ENCODE measurements around the gene ABHD14A.
A peak's percentile ranks its signal among the peaks of the same experiment; 100 is the strongest.
"Not testable (repeated sequence)": the region's sequence is repeated elsewhere in the genome, so short reads cannot be mapped to it uniquely, and the experiment has no call there.

Gene ABHD14A

DNA sequence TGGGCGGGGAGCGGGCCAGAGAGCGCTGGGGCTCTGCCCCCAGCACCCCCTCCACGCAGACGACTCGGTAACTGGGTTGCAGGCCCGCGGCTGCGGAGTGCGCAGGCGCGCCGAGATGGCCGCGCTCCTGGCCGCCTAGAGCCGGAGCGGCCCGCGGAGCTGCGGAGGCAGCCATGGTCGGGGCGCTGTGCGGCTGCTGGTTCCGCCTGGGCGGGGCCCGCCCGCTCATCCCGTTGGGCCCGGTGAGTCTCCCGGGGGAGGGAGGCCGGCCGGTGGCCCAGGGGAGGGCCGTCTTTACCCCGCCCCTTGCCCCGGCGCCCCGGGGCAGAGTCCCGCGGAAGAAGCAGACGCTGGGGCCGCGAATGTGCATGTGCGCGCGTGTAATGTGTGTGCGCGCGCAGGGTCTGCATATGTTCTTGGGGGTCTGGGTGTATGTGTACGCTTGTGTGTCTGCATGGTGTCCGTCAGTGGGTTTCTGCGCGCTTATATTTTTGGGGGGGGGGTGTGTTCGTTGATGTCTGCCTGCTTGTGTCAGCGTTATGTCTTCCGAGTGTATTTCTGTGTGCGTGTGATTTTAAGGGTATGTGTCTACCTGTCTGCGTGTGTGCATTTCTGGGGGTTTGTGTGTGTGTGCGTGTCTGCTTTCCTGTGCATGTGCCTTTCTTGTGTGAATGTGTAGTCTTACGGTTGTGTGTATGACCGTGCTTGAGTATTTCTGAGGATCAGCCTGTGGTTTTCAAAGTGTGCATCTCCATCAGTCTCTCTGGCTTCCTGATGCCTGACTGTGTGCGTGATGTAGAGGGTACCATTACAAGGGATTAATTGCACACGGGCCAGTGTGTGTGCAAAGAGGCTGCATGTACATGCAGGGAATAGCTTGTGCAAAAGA lies at the start of gene ABHD14A:
ABHD14A (plus strand) TSS at position 102 of the 889 bp plus-strand sequence; CDS start at position 174, 72 bp downstream.
- TF ChIP-seq FOXP2 (optimal IDR thresholded peaks at IDR 0.05; ENCODE audit: control extremely low read depth, extremely low read length, insufficient read depth) (no peak), EZH2 (IDR thresholded peaks at IDR 0.05) (no peak), POLR2AphosphoS5 (IDR thresholded peaks at IDR 0.05; ENCODE audit: borderline replicate concordance, low read depth, low read length) (peak; percentile 45; the same call in 1 of the 2 replicates)
- Histone ChIP-seq H3K27ac (peak within 1 kb of the TSS; percentile 54), H3K9me3 (ENCODE audit: low read depth, low read length) (no peaks in the 10 kb centered on the region), H3K36me3 (ENCODE audit: insufficient read depth, low read length) (no peaks in the 10 kb centered on the region), H3K4me3 (peak within 1 kb of the TSS; percentile 83), H3K9ac (ENCODE audit: insufficient read length) (peak within 1 kb of the TSS; percentile 73)
- no peak for DNase-seq (ENCODE audit: low read depth, low spot score)

DNA sequence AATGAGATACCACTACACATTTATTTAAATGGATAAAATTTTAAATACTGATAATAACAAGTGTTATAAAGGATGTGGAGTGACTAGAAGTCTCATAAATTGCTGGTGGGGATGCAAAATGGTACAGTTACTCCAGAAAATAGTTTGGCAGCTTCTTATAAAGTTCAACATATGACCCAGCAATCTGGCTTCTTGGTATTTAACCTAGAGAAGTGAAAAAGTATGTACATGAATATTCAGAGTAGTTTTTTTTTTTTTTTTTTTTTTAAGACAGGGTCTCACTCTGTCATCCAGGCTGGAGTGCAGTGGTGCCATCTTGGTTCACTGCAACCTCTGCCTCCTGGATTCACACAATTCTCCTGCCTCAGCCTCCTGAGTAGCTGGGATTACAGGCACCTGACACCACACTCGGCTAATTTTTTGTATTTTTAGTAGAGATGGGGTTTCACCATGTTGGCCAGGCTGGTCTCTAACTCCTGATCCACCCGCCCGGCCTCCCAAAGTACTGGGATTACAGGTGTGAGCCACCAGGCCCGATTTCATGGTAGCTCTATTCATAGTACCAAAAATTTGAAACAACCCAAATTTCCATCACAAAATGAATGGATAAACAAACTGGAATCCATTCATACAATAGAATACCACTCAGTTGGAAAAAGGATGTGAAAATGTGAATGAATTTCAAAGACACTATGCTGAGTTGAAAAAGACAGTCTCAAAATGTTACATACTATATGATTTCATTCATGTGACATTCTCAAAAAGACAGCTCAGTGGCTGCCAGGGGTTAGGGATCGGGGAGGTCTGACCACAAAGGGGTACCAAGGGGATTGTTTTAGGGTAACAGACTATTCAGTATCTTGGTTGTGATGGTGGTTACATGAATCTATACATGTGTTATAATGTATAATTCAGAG lies 47.5 kb upstream of the ABHD14A start:
- H3K36me3 ChIP-seq (ENCODE audit: insufficient read depth, low read length), result no peaks in the 10 kb centered on the region
- DNase-seq (ENCODE audit: low read depth, low spot score), result no peak
- H3K27ac ChIP-seq, result no peak overlapping the region
- TF ChIP-seq POLR2AphosphoS5 (IDR thresholded peaks at IDR 0.05; ENCODE audit: borderline replicate concordance, low read depth, low read length) (no peak), EZH2 (IDR thresholded peaks at IDR 0.05) (no peak), FOXP2 (optimal IDR thresholded peaks at IDR 0.05; ENCODE audit: control extremely low read depth, extremely low read length, insufficient read depth) (no peak)
- no peak overlapping the region for H3K4me3 ChIP-seq
- H3K9me3 ChIP-seq (ENCODE audit: low read depth, low read length), result no peaks in the 10 kb centered on the region
- H3K9ac ChIP-seq (ENCODE audit: insufficient read length), result no peak overlapping the region

DNA sequence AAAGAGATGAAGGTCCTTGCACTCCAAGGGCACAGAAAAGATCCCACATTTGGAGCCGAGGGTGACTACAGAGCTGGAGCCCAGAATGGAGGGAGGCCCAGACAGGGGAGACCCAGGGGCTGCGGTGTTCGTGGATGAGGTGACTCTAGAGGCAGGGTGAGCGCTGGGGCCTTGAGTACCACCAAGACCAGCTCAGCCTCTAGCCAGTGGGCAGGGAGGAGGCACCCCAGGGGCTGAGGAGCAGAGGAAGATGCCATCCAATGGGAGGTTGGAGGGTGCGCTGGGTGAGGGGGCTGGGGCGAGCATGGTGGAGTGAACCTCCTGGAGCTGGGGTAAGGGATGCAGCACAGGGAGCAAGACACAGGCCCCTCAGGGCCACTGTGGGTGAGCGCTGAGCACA lies 46.4 kb upstream of the ABHD14A start:
- no peaks in the 10 kb centered on the region; the same call in 1 of the 2 replicates for H3K36me3 ChIP-seq (ENCODE audit: insufficient read depth, low read length)
- no peak overlapping the region for H3K9ac ChIP-seq (ENCODE audit: insufficient read length)
- TF ChIP-seq EZH2 (IDR thresholded peaks at IDR 0.05) (no peak), POLR2AphosphoS5 (IDR thresholded peaks at IDR 0.05; ENCODE audit: borderline replicate concordance, low read depth, low read length) (no peak), FOXP2 (optimal IDR thresholded peaks at IDR 0.05; ENCODE audit: control extremely low read depth, extremely low read length, insufficient read depth) (no peak)
- no peaks in the 10 kb centered on the region for H3K9me3 ChIP-seq (ENCODE audit: low read depth, low read length)
- DNase-seq (ENCODE audit: low read depth, low spot score), result no peak
- H3K27ac ChIP-seq, result no peak overlapping the region
- no peak overlapping the region for H3K4me3 ChIP-seq

DNA sequence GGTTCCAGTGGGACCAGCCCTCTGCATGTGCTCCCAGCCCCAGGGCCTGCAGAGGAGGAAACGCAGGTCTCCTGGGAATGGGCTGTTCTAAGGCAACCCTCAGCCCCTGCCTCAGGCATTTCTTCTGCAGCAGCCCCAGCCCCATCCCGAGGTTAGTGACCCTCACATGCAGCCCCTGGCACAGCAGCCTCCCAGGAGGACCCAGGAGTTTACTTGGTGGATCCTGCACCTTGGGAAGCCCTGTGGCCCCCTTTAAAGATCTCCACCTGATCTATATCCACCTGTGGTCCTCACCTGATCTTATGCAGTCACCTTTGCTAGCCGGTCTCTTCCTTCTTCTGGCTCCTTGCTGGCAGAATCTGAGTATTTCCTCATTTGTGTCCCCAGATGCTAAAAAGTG lies 45.9 kb upstream of the ABHD14A start:
- not testable (repeated sequence) for DNase-seq (ENCODE audit: low read depth, low spot score); H3K36me3 ChIP-seq (ENCODE audit: insufficient read depth, low read length); H3K4me3 ChIP-seq; H3K27ac ChIP-seq; H3K9me3 ChIP-seq (ENCODE audit: low read depth, low read length); H3K9ac ChIP-seq (ENCODE audit: insufficient read length)

DNA sequence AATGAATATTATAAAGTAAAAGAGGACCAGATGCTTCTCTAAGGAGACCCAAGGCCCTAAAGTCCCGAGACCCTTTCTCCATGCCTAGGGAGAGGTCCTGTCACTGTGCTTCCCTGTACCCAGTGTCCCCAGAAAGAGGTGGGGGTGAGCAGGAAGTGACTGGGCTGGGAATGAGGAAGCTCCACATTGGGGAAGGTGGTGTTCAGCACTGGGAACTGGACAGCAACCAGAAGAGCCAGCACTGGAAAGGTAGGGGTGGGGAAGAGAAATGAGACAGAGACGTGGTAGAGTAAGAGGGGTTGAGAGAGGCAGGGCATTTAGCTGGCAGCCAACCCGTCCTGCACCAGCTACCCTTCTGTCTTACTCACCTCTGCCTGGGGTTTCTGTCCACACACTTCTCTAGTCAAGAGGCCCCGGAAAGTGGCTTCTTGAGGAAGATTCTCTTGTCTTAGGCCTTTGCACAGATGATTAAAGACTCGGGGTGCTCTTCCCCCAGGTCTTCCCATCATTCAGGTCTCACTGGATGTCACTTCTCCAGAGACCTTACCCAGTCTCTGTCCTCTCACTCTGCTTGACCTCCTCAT lies 45.4 kb upstream of the ABHD14A start:
- no peak for DNase-seq (ENCODE audit: low read depth, low spot score)
- H3K4me3 ChIP-seq, result no peak overlapping the region
- H3K27ac ChIP-seq, result no peak overlapping the region
- no peaks in the 10 kb centered on the region for H3K9me3 ChIP-seq (ENCODE audit: low read depth, low read length)
- no peak overlapping the region for H3K9ac ChIP-seq (ENCODE audit: insufficient read length)
- no peak for TF ChIP-seq FOXP2 (optimal IDR thresholded peaks at IDR 0.05; ENCODE audit: control extremely low read depth, extremely low read length, insufficient read depth)
- TF ChIP-seq POLR2AphosphoS5 (IDR thresholded peaks at IDR 0.05; ENCODE audit: borderline replicate concordance, low read depth, low read length), result no peak
- TF ChIP-seq EZH2 (IDR thresholded peaks at IDR 0.05), result no peak
- no peaks in the 10 kb centered on the region; the same call in 1 of the 2 replicates for H3K36me3 ChIP-seq (ENCODE audit: insufficient read depth, low read length)

DNA sequence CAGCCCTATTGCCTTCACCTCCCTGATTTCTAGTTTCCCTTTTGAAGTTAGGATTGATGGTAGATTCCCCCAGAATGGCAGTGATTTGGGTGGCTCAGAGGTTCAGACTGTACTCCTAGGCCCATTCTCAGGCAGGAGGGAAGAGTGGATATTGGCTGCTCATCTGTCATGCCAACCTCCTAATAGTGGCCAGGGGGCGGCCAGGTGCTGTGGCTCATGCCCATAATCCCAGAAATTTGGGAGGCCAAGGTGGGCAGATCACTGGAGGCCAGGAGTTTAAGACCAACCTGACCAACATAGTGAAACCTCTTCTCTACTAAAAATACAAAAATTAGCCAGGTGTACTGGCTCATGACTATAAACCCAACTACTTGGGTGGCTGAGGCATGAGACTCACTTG lies 44.4 kb upstream of the ABHD14A start:
- Histone ChIP-seq H3K36me3 (ENCODE audit: insufficient read depth, low read length) (no peaks in the 10 kb centered on the region; the same call in 1 of the 2 replicates), H3K27ac (no peak overlapping the region)
- TF ChIP-seq POLR2AphosphoS5 (IDR thresholded peaks at IDR 0.05; ENCODE audit: borderline replicate concordance, low read depth, low read length) (no peak), EZH2 (IDR thresholded peaks at IDR 0.05) (no peak), FOXP2 (optimal IDR thresholded peaks at IDR 0.05; ENCODE audit: control extremely low read depth, extremely low read length, insufficient read depth) (no peak)

DNA sequence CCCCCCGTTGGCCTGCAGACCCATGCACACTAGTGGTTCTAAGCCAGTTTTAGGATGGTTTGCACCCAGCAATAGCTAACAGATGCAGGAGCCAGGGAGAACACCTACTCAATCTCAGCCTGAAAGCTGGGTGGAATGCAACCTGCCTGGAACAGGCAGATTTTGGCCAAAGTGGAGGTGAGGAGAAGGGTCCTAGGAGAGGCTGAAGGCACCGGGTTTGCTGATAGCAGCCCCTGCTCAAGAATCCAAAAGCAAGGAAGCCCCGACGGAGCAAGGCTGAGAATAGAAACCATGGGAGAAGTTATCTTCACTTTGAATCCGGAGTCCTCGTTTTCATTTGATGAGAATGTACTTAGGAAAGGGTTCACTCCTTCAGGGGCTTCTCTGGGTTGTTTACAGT lies 43.1 kb upstream of the ABHD14A start:
- H3K4me3 ChIP-seq, result no peak overlapping the region
- DNase-seq (ENCODE audit: low read depth, low spot score), result no peak
- H3K36me3 ChIP-seq (ENCODE audit: insufficient read depth, low read length), result no peaks in the 10 kb centered on the region; the same call in 1 of the 2 replicates
- H3K9ac ChIP-seq (ENCODE audit: insufficient read length), result no peak overlapping the region
- no peaks in the 10 kb centered on the region for H3K9me3 ChIP-seq (ENCODE audit: low read depth, low read length)
- H3K27ac ChIP-seq, result no peak overlapping the region
- TF ChIP-seq EZH2 (IDR thresholded peaks at IDR 0.05) (no peak), POLR2AphosphoS5 (IDR thresholded peaks at IDR 0.05; ENCODE audit: borderline replicate concordance, low read depth, low read length) (no peak), FOXP2 (optimal IDR thresholded peaks at IDR 0.05; ENCODE audit: control extremely low read depth, extremely low read length, insufficient read depth) (no peak)

More for the DNA sequence above, 44.4 kb upstream of the ABHD14A start:
- Histone ChIP-seq H3K9me3 (ENCODE audit: low read depth, low read length) (no peaks in the 10 kb centered on the region), H3K9ac (ENCODE audit: insufficient read length) (no peak overlapping the region), H3K4me3 (no peak overlapping the region)
- no peak for DNase-seq (ENCODE audit: low read depth, low spot score)

Data from SK-N-MC (cell line).